ENCODE measurements around the gene NDUFB8.

NDUFB8 gene

DNA sequence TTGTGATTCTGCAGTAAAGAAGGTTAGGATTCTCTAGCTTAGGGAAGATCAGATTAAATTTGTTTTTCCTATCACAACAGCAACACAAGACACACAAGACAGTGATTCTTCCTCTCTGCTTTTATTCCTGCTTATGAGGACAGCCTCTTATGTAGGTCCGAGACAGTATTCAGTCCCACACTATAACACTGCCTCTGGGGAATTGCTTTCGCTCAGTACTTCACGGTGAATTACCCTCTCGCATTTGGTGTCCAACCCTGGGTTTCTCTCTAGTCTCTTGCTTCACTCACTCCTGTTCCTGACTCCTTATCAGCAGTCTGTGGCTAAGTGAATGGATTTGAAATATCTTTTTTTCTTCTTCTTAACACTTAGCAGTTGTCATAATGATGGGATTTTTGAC is 7.8 kb upstream of the NDUFB8 start:
- DNase-seq (ENCODE audit: low spot score) = no peak

GRCh38 chr10:100535715-100536353 is 6.2 kb upstream of the NDUFB8 start, which contains the start of gene HIF1AN:
HIF1AN (plus strand) TSS chr10:100535943; CDS start chr10:100535959, 16 bp downstream.
- peak; percentile 98 for DNase-seq (ENCODE audit: low spot score)

- DNase-seq (ENCODE audit: low spot score) = no peak
These were observed 5.7 kb upstream of the NDUFB8 start for GRCh38 chr10:100535338-100535714.

- DNase-seq (ENCODE audit: low spot score) = no peak
These were observed 5.1 kb upstream of the NDUFB8 start for GRCh38 chr10:100534726-100535125.

- DNase-seq (ENCODE audit: low spot score) = no peak
These were observed 2.1 kb upstream of the NDUFB8 start for GRCh38 chr10:100531761-100532160.

- DNase-seq (ENCODE audit: low spot score) = peak; percentile 16
These were observed 673 bp downstream of the NDUFB8 start for GRCh38 chr10:100528921-100529474.

DNA sequence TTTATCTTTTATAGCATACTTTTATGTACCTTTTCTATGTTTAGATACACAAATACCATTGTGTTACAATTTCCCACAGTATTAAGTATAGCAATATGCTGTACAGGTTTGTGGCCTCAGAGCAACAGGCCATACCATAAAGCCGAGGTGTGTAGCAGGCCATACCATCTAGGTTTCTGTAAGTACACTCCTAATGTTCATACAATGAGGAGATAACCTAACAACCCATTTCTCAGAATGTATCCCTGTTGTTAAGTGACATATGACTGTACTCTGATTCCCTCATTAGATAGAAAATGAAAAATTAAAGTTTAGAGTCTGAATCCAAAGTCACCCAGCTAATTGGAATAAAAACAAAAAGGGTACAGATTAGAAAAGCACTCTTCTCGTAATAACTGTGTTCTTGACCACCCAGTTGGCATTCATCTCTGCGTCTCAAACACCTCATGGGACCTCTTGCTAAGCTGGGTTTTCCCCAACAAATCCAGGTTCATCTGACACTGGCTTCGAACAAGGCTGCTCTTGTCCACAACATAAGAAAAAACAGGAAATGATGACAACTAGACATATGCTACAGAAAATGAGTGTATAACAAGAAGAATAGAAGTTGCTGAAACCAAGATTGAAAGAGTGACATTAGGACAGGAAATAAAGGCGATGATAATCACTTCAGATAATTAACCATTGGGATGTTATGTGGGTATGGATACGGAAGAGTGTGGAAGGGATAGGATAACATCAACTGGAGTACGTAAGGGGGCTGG is 1.4 kb downstream of the NDUFB8 start:
- DNase-seq (ENCODE audit: low spot score) = no peak

DNA sequence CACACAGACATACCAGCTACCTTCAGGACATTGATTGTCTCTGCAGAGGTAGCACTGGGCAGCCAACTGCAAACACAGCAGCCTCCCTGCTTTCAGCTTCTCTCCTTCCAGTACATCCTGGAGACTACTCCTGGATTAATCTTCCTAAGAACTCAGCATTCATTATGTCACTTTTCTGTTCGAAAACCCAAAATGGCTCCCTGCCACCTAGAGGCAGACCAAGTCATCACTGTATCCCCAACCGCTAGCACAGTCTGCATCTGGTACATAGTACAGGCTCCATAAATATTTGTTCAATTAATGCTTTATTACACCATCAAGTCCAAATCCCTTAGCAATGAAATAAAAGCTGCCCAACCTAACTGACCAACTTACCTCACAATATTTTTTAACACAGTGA is 5.0 kb downstream of the NDUFB8 start:
- no peak for DNase-seq (ENCODE audit: low spot score)

DNA sequence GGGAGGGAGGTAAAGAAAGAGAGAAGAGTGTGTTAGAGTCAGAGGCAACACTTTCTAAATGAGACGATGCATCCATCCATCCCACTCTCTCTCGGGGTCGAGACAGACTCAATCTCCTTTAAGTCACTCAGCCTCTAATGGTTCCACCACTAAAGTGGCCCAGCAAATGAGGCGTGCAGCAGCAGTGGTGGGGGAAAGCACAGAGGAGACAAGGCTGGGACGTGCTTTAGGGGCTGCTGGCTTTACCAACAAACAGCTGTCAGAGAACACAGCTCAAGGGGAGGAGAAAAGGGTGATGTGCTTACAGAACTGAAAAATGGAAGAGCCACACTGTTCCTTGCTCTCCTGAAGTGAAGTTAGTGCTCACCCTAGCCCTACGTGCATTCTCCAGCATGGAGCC is 5.5 kb downstream of the NDUFB8 start:
- no peak for DNase-seq (ENCODE audit: low spot score)

DNA sequence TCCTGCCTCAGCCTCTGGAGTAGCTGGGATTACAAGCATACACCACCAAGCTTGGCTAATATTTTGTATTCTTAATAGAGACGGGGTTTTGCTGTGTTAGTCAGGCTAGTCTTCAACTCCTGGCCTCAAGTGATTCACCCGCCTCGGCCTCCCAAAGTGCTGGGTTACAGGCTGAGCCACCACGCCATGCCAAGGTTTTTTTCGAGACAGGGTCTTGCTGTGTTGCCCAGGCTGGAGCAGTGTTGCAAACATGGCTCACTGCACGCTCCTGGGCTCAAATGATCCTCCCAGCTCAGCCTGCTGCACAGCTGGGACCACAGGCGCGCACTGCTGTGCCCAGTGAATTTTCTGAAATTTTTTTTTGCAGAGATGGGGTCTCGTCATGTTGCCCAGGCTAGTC is 6.7 kb downstream of the NDUFB8 start:
- DNase-seq (ENCODE audit: low spot score) = no peak

DNA sequence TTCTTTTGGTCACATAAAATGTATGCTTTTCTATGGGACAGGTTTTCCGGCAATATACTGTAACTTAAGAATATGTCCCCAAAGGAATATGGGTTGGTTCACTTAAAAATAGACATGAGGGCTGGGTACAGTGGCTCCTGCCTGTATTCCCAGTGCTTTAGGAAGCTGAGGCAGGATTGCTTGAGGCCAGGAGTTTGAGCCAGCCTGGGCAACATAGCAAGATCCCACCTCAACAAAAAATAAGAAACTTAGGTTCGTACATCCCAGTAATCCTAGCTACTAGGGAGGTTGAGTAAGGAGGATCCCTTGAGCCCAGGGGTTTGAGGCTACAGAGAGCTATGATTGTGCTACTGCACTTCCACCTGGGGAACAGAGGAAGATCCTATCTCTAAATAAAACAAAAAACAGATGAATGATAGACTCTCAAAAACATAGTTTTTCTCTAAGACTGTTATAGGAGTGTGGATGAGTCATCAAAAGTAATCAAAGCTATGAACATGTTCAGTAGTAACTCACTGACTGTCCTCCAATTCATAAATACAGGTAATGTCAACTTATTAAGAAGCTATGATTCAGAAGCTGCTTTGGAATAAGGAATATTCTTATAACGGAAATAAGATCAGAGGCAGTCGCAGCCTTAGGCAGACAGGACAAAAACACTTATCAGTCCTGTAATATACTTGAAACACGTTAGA is 7.4 kb downstream of the NDUFB8 start:
- DNase-seq (ENCODE audit: low spot score) = no peak

DNA sequence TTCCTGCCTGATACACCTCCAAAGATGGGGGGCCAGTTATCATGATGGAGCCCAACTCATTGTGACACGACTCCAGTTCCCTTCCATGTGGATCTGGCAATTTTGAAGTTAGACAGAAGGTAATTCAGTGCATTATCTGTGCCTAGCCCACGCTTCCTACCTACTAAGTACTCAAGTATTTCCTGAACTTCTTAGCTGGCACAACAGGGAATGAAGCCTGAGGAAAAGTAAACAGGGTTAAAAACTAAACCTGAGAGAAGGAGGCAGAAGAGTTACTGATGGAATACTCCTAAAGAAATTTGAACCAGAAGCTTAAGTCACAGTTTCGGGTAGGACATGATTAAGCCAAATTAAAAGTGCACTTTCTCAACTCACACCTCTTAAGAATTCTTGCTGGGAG is 8.9 kb downstream of the NDUFB8 start:
- no peak for DNase-seq (ENCODE audit: low spot score)

GRCh38 chr10:100519311-100520051 is 10.2 kb downstream of the NDUFB8 start, which contains the start of gene SEC31B:
SEC31B (minus strand) TSS chr10:100519861; CDS start chr10:100516952, 2,909 bp downstream.
- DNase-seq (ENCODE audit: low spot score) = peak; percentile 54

DNA sequence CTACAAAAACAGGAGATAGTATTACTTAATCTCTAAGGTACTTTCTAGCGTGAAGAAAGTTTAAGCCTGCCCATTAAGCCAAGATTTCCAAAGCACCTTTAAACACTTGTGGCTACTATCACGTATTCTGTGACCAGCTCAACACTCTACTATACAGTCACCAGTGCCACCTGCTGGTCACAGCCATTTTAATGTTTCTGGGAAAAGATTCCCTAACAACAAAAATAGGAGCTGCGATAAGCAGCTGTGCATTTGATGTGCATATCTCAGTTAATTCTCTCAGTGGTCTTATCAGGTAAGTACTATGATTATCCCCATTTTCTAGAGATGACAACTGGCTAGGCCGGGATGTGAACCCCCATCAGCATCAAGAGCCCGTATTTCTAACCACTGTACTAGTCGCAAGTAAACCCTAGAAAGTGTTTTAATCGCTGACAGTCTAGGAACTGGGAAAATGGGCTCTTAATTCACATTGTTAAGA is 10.9 kb downstream of the NDUFB8 start:
- DNase-seq (ENCODE audit: low spot score) = peak; percentile 82

GRCh38 chr10:100516847-100517246 is 12.8 kb downstream of the NDUFB8 start:
- DNase-seq (ENCODE audit: low spot score) = peak; percentile 38

- DNase-seq (ENCODE audit: low spot score) = no peak
These were observed 14.1 kb downstream of the NDUFB8 start for GRCh38 chr10:100515612-100516011.

DNA sequence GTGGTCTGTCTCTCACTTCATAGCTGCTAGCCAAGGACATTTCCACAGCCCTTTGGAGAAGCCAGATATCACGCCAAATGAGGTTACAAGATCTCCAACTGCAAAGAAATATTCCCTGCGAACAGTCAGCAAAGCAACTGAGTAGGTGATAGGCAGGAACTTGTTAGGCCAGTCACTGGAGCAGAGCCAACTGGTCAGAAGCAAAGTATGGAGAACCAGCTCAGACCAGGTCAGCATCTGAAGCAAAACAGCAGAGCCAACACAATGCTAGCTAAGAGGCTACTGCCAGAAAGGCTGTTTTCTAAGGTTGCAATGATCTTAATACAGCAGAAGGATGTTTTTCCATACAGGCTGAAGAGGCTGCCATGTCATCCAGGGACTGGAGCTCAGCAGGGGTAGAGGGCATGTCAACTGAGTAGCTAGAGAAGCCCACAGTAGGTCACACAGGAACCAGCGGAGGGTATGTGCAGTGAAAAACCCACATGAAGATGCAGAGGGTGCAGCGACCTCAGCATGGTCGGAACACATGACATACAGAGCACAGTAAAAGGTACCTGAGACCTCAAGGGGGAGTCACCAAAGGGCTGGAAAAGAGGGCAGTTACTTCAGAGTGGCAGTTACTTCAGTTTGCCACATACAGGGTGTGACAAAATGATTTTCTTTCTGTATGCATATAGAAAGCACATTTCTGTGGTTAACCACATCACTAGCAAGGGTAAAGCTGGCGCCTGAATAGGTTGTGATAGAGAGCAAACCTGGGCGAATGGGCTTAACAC is 18.9 kb downstream of the NDUFB8 start:
- DNase-seq (ENCODE audit: low spot score) = no peak

- DNase-seq (ENCODE audit: low spot score) = no peak
These were observed 20.3 kb downstream of the NDUFB8 start for GRCh38 chr10:100509241-100509840.

DNA sequence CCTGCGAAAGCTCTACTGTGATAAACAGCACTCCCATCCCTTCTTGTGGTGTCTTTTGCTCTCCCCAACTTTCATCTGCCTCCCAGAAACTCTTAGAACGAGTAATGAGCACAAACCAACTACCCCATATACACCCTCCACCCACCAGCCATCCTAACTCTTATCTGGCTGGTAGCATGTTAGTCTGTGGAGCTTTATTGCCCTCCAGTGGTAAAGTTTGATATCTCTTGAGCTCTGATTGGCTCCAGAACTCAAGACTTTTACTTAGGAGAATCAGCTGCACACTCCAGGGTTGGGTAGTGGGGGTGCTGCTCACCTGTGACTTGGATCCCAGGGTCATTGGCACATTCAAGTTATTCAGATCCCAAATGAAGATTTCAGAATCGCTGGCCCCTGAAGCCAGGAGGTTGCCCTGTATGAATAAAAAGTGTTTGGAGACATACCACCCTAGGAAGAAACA is 20.9 kb downstream of the NDUFB8 start:
- DNase-seq (ENCODE audit: low spot score) = peak; percentile 34

DNA sequence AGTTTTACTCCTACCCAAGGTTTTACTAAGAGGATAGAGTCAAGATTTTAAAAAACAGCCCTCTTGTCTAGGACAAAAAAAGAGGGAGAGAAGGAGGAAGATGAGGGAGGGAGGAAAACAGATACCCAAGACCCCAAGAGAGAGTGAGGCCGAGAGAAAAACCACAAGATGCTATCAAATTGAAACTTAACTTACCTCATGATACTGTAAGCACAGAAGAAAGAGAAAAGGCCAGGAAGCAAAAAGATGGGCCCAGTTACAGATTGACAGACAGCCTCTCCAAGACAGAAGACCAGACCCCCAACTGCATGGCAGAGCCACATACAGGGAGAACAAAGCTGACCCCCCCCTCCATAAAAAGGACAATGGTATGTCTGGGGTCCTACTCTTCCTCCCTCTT is 21.4 kb downstream of the NDUFB8 start:
- no peak for DNase-seq (ENCODE audit: low spot score)
